PC-3 (cell line): ENCODE results near the gene MAP2.

Source experiments
- CTCF ChIP-seq: fragments of 300-600 bp; sonication (generic); conservative IDR thresholded peaks from 2 replicates; pipeline ENCODE4 v1.5.1; 2017; ENCODE audit warnings: antibody characterized with exemption, low read depth, mild to moderate bottlenecking, low read length
- EZH2 ChIP-seq: fragments of 300-600 bp; sonication (generic); IDR thresholded peaks from one replicate; pipeline ENCODE4 v1.6.1; 2017; ENCODE audit warnings: antibody characterized with exemption, mild to moderate bottlenecking, low read length; ENCODE audit not compliant: unreplicated experiment

- TF ChIP-seq CTCF (no peak), EZH2 (no peak)
These were observed 40.6 kb upstream of the MAP2 start for GRCh38 chr2:209383212-209383611.
